Measurements from ENCODE around the gene TRAF7.
A peak's percentile ranks its signal among the peaks of the same experiment; 100 is the strongest.
"Not testable (repeated sequence)": the region's sequence is repeated elsewhere in the genome, so short reads cannot be mapped to it uniquely, and the experiment has no call there.

TRAF7 gene

GRCh38 chr16:2122429-2122828 lies 33.2 kb upstream of the TRAF7 start:
- no peak for DNase-seq (ENCODE audit: low read depth in 2 of 2)

- not testable (repeated sequence) for DNase-seq (ENCODE audit: low read depth in 2 of 2)
Observed at GRCh38 chr16:2122934-2123683, 32.5 kb upstream of the TRAF7 start.

GRCh38 chr16:2123706-2124376 lies 31.7 kb upstream of the TRAF7 start:
- not testable (repeated sequence) for DNase-seq (ENCODE audit: low read depth in 2 of 2)

GRCh38 chr16:2124377-2124693 lies 31.2 kb upstream of the TRAF7 start:
- DNase-seq (ENCODE audit: low read depth in 2 of 2): not testable (repeated sequence)

- not testable (repeated sequence) for DNase-seq (ENCODE audit: low read depth in 2 of 2)
Observed at GRCh38 chr16:2124694-2125444, 30.7 kb upstream of the TRAF7 start.

GRCh38 chr16:2125609-2126008 lies 30.0 kb upstream of the TRAF7 start:
- not testable (repeated sequence) for DNase-seq (ENCODE audit: low read depth in 2 of 2)

- not testable (repeated sequence) for DNase-seq (ENCODE audit: low read depth in 2 of 2)
Observed at GRCh38 chr16:2126161-2126743, 29.3 kb upstream of the TRAF7 start.

- not testable (repeated sequence) for DNase-seq (ENCODE audit: low read depth in 2 of 2)
Observed at GRCh38 chr16:2126928-2127556, 28.5 kb upstream of the TRAF7 start.

GRCh38 chr16:2127630-2128280 lies 27.8 kb upstream of the TRAF7 start:
- not testable (repeated sequence) for DNase-seq (ENCODE audit: low read depth in 2 of 2)

- not testable (repeated sequence) for DNase-seq (ENCODE audit: low read depth in 2 of 2)
Observed at GRCh38 chr16:2129251-2129650, 26.3 kb upstream of the TRAF7 start.

- DNase-seq (ENCODE audit: low read depth in 2 of 2): not testable (repeated sequence)
Observed at GRCh38 chr16:2129890-2130447, 25.6 kb upstream of the TRAF7 start.

GRCh38 chr16:2133797-2134196 lies 21.8 kb upstream of the TRAF7 start:
- DNase-seq (ENCODE audit: low read depth in 2 of 2): not testable (repeated sequence)

- DNase-seq (ENCODE audit: low read depth in 2 of 2): not testable (repeated sequence)
Observed at GRCh38 chr16:2135071-2135470, 20.5 kb upstream of the TRAF7 start.

GRCh38 chr16:2135770-2136490 lies 19.7 kb upstream of the TRAF7 start, which contains the start of gene PKD1:
Gene PKD1 (minus strand): TSS chr16:2135898. CDS start chr16:2135689, 209 bp downstream.
- peak; percentile 98 to 99 for DNase-seq (ENCODE audit: low read depth in 2 of 2)

GRCh38 chr16:2142942-2143877 lies 12.4 kb upstream of the TRAF7 start:
- DNase-seq (ENCODE audit: low read depth in 2 of 2): no peak

- DNase-seq (ENCODE audit: low read depth in 2 of 2): no peak
Observed at GRCh38 chr16:2143878-2144485, 11.6 kb upstream of the TRAF7 start.

- no peak for DNase-seq (ENCODE audit: low read depth in 2 of 2)
Observed at GRCh38 chr16:2145843-2146242, 9.7 kb upstream of the TRAF7 start.

GRCh38 chr16:2147378-2147777 lies 8.2 kb upstream of the TRAF7 start:
- no peak for DNase-seq (ENCODE audit: low read depth in 2 of 2)

Measured in stimulated activated CD4-positive, alpha-beta T cell treated with anti-CD3 and anti-CD28 coated beads, Interleukin-4, amount 100 ng/mL, for 48 hours (primary cell).